ENCODE results near the gene FSIP1. TPM values are rescaled to one million over a fixed set of nuclear protein-coding genes. Genes with fewer than 3 reads are reported as not detected.

The FSIP1 gene
- total RNA-seq, 2 experiments from 2014 or later = 0.51 to 0.61 TPM

DNA sequence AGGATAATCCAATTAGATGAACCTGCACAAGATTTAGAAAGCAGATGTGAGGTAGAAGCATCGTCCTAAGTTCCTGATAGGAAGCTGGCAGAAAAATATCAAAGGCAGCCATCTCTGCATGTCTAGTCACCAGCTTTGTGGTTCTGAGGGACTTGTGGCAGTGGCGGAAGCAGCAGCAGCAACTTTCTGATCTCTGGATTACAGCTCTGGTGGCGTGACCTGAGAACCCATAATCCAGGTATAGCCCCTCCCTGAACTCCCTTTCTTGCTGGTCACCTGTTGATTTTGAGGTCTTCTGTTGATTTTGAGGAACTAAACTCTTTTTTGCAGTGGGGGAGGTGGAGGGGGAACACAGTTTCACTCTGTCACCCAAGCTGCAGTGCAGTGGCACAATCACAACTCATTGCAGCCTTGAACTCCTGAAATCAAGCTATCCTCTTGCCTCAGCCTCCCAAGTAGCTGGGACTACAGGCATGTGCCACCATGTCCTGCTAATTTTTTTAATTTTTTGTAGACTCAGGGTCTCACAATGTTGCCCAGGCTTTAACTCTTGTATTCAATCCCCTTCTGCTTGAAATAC, 7.9 kb downstream of the FSIP1 start:
- CTCF ChIA-PET = no interaction called here
- POLR2A ChIA-PET = no interaction called here

DNA sequence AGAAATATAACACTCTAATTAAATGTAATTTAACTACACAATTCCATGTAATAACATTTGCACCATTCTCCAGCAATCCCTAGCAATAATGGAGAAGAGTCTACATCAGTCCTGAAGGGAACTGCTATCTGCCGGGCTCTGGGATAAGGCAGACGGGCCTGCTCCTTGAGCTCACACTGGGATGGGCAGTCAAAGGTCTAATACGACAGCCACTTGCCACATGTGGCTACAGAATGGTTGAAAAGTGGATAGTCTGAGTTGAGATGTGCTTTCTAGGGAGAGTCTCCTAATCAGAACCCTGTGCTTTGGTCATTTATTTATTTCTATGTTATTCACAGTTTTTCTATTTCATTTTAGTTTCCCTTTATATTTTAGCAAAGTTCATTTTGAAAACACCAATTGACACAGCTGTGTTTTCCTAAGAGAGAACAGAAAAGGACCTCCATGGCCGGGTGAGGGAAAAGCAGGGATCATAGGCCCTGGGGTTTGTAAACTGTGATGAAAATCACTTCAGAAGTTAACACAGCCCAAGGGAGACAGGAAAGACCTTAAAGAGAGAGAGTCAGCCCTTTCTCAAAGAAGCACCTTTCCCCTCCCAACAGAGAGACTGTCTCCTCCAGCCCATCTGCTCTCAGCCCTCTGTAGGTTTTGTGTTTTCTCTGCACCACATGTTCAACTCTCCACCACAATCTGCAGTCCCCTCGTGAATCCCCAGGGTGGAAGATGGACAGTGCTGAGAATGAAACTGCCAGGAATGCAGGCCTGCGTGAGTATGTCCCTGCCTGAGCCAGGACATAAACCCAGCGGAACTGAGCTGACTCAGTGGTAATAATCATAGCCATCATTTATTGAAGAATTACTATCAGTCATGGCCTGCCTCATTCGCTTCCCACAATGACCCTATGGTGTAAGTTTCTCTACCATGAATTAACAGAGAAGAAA, 11.6 kb downstream of the FSIP1 start:
- CTCF ChIA-PET = no interaction called here
- POLR2A ChIA-PET = no interaction called here

- ChIA-PET POLR2A (no interaction called here), CTCF (no interaction called here)
These were observed 14.7 kb downstream of the FSIP1 start for GRCh38 chr15:39767921-39768320.

DNA sequence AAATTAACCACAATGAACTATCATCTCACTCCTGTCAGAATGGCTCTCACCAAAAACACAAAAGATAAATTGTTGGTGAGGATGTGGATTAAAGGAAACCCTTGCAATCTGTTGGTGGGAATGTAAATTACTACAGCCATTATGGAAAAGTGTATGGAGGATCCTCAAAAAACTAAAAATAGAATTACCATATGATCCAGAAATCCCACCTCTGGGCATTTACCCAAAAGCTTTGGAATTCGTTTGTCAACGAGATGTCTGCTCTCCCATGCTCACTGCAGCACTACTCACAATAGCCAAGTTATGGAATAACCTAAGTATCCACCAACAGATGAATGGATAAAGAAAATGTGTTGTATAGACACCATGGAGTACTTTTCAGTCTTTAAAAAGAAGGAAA, 21.6 kb downstream of the FSIP1 start:
- CTCF ChIA-PET = no interaction called here
- POLR2A ChIA-PET = no interaction called here

DNA sequence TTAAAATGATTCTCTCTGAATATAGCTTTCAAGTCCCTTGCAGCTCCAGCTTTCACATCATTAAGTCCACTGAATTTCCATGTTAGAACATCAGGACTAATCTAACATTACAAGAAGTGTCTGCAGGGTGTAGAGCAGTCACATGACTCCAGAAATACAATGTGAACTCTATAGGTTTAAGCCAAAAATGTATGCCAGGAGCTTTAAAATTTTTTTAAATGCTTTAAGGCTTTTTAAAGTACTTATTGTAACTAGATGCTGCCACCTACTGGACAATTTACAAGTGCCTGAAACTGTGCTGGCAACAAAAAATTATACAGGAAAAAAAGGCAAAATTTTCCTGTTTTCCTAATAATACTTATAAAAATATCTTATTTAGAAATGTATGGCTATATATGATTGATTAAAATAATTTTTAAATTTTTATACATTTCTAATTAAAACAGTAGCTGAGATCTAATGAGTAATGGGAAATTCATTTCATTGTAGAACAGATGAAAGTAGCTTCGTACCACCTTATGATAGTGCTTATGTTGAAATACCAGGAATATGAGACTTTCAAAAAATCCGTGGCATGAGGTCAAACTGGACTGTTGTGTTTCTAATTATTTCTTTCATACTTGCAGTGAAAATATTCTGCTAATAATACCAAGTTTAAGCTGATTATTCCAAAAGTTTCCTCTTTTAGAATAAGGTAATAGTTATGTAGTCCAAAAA, 25.7 kb downstream of the FSIP1 start:
- POLR2A ChIA-PET = no interaction called here

DNA sequence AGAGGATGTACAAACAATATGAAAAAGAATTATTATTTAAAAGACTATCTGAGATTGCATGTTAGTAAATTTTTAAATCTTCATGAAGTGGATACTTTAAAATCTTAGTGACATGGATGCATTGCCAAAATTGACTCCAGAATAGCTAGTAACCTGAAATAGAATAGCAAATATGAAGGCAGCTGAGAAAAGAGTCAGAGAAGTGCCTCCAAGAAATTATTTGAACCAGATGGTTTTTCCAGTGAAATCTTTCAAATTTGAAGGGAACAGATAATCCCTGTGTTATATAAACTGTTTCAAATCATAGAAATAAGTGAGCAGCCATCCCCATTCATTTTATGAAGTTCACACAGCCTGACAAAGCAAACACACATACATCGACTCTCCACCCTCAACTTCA, 29.6 kb downstream of the FSIP1 start:
- CTCF ChIA-PET = no interaction called here
- POLR2A ChIA-PET = no interaction called here

More for the DNA sequence above, 25.7 kb downstream of the FSIP1 start:
- CTCF ChIA-PET = interaction anchor here (0.7 to 2.3 kb wide), 11 partner anchors 12 to 411 kb away, joined by 3 to 12 read pairs (median 3); partner anchors contain the start of genes FSIP1 and THBS1

GRCh38 chr15:39752246-39752645, 30.4 kb downstream of the FSIP1 start:
- POLR2A ChIA-PET = no interaction called here
- CTCF ChIA-PET = no interaction called here

DNA sequence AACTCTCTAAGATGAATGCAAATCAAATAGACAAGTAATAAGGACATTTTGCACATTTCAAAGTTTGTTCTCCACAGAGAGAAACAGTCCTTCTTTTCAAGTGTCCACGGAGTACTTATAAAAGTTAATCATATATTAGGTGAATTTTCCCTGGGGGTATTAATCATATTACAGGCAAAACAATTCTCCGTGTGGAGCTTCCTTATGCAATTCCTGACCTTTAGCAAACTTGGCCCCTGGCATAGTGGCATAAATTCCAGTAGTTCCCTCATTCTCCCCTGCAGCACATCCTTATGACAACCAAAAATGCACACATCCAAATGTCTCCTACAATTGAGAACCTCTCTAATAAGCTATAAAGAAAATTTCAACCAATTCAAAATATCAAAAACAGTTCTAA, 34.4 kb downstream of the FSIP1 start:
- POLR2A ChIA-PET = no interaction called here
- CTCF ChIA-PET = no interaction called here

DNA sequence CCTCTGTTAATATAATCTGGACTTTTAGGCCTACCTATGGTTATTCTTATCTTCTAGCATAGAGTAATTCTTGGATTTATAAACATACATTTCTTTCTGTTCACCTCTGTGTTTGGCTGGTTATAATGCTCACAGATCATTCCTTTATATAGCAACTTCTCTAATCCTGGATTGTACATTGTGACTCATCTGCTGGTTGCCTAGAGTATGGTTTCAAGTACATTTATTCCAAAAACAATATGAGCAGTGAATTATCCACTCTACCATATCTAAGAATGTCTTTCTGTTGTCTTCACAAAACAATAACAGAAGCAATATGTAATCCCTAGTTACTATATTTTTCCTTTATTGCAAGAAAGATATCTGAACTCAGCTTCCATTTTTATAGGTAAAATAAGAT, 35.3 kb downstream of the FSIP1 start:
- ChIA-PET POLR2A (no interaction called here), CTCF (no interaction called here)

DNA sequence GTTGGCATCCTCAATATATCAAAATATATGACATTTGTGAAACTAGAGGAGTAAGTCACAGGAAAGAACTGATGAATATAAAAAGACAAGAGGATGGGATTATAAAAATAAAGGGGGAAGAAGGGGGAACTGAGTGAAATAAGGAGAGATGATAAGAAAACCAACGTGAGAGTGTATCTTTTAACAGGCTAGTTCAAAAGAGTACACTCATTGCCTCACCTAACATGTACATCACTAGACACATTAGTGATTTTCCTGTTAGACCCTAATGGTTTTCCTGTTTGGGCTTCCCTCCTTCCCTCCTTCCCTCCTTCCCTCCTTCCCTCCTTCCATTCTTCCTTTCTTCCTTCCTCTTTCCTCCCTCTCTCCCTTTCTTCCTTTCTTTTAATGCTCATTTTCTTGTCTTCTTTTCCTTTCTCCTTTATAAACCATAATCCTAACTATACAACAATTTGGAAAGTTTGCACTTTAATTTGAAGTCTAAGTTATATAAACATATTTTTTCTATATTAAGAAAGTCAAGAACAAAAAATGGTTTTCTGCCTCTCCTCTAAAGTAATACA, 35.8 kb downstream of the FSIP1 start:
- ChIA-PET CTCF (no interaction called here), POLR2A (no interaction called here)

DNA sequence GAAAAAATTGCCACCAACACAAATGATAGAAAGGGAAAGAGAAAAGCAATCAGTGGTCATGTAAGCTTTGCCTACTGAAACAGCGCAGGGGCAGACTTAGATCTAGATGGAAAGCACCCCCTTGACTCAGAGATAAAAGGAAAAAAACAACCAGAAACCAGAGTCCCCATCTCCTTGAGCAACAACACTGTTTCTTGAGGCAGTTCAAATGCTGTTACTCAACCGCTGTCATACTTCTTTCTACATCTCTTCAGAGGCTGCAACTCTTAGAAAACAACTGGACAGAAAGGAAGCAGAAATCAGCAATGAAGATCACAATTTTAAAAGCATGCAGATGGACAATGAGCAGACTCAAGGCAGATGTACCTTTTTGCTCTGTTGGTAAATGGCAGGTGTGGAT, 36.5 kb downstream of the FSIP1 start:
- ChIA-PET CTCF (no interaction called here), POLR2A (interaction anchor here (0.6 kb wide), 1 partner anchor 89 kb away, joined by 4 read pairs; no protein-coding TSS in a partner anchor)

GRCh38 chr15:39745415-39745814, 37.2 kb downstream of the FSIP1 start:
- CTCF ChIA-PET = interaction anchor here (1.1 to 1.3 kb wide), 2 partner anchors 12 to 60 kb away, joined by 3 to 4 read pairs; no protein-coding TSS in a partner anchor
- POLR2A ChIA-PET = interaction anchor here (0.6 kb wide), 1 partner anchor 90 kb away, joined by 4 read pairs; no protein-coding TSS in a partner anchor

DNA sequence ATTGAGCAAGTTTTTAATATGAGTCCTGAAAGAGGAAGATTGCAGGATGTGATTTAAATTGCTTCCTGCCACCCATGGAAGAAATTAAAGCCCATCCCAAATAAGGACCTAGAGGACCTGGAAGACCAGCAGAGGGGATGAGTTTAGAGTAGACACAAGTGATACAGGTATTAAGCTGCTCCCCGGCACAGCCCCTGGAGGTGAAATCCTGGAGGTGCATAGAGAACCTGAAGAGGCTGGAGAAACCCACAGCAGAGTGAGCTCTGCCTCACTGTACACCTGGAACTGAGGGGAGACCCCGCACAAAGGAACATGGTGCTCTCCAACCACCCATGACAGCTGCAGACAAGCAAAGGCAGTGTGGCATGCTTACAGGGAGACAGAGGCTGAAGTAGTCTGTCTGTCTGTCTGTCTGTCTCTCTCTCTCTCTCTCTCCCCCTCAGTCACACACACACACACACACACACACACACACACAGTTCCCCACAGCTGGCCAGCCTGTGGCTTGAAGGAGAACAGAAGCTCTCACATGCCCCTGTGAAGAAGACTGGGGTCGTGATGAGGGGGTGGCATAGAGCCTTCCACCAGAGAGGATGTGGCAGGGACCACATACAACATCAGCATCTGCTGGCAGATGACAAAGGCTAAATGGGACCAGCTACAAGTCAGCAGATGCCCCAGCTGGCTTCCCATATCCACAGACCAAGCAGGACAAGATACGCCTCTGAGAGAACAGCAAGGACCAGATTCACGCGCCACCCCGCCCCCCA, 38.1 kb downstream of the FSIP1 start:
- CTCF ChIA-PET = interaction anchor here (1.1 to 1.3 kb wide), 2 partner anchors 13 to 59 kb away, joined by 3 to 4 read pairs; no protein-coding TSS in a partner anchor

GRCh38 chr15:39743611-39744010, 39.0 kb downstream of the FSIP1 start:
- POLR2A ChIA-PET = no interaction called here
- CTCF ChIA-PET = no interaction called here

More for the DNA sequence above, 38.1 kb downstream of the FSIP1 start:
- POLR2A ChIA-PET = no interaction called here

DNA sequence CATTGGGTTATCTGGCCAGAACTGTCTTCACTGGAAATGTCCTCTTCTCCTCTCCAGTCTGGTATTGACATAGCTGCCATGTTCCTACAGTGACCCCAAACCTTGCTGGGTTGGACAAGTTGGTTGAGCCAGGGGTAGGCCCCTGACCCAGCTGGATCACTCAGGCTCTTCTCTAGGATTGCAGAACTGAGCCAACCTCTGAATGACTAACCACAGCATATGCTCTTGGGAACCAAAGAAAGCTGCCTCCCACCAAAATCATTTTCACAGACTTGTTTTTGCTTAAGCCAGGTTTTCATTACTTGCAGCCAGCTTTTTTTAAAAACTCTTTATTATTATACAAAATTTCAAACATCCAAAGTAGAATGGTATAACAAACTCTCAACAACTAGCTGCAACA, 41.4 kb downstream of the FSIP1 start:
- POLR2A ChIA-PET = no interaction called here

GRCh38 chr15:39738998-39739397, 43.6 kb downstream of the FSIP1 start:
- ChIA-PET CTCF (interaction anchor here (1.2 kb wide), 1 partner anchor 18 kb away, joined by 3 read pairs; no protein-coding TSS in a partner anchor), POLR2A (no interaction called here)

More for the DNA sequence above, 41.4 kb downstream of the FSIP1 start:
- CTCF ChIA-PET = no interaction called here

DNA sequence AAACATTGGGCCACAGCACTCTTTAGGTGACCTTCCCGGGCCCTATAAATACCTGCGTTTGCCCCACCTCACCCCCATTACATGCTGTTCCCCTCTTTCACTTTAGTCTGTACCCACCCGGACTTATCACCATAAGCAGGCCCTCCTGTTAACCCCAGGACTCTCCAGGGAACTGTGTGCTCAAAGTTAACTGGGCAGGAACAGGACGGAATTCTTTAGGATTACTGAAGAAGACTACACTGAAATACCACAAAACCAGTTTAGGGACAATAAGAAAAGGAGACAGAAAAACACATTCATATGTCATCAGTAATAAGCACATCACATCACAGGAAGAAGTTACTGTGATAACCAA, 45.5 kb downstream of the FSIP1 start:
- ChIA-PET POLR2A (no interaction called here), CTCF (no interaction called here)

GRCh38 chr15:39736412-39737195, 46.0 kb downstream of the FSIP1 start:
- ChIA-PET CTCF (no interaction called here), POLR2A (no interaction called here)
